OCI-LY7 (cell line): ENCODE measurements around the gene PPP2R5C. TPM values are rescaled to one million over a fixed set of nuclear protein-coding genes. Genes with fewer than 3 reads are reported as not detected.

ENCODE experiments used
- BruUV-seq: library from RNA; stranded (reverse); fragments of 400-500 nt; replicated peaks from 2 replicates; lab custom pipeline; 2021; lab: Mats Ljungman, UMichigan
- CTCF ChIA-PET: fragments of 300-600 bp; sonication (Branson Sonifier 250); formaldehyde crosslinking; loops from one replicate; lab custom pipeline; 2022; ENCODE audit warnings: antibody characterized with exemption; ENCODE audit not compliant: unreplicated experiment; lab: Charles Lee
- POLR2A ChIA-PET: fragments of 300-600 bp; sonication (Branson Sonifier 250); formaldehyde crosslinking; loops from one replicate; lab custom pipeline; 2022; ENCODE audit warnings: antibody characterized with exemption; lab: Charles Lee
- DNase-seq: peaks from one replicate; pipeline ENCODE4 v3.0.0-alpha.2; 2015; ENCODE audit warnings: low spot score
- H2AFZ ChIP-seq: fragments of 200-600 bp; sonication (generic), shearing (Covaris generic); 2 replicates; pipeline ENCODE4 v1.6.1; 2014; ENCODE audit warnings: mild to moderate bottlenecking, antibody characterized with exemption, low read length, moderate library complexity
- H3K27ac ChIP-seq: fragments of 200-600 bp; sonication (generic); 2 replicates; pipeline ENCODE4 v1.5.1; 2014; ENCODE audit warnings: mixed run types, low read depth, mild to moderate bottlenecking, moderate library complexity, low read length, inconsistent platforms; ENCODE audit not compliant: poor library complexity, severe bottlenecking
- H3K36me3 ChIP-seq: fragments of 200-600 bp; sonication (generic); 2 replicates; pipeline ENCODE4 v1.6.1; 2014; ENCODE audit warnings: mild to moderate bottlenecking, antibody characterized with exemption, low read length, moderate library complexity, mixed read lengths; ENCODE audit not compliant: insufficient read depth
- H3K4me1 ChIP-seq: fragments of 200-600 bp; sonication (generic); 2 replicates; pipeline ENCODE4 v1.5.1; 2014; ENCODE audit warnings: mild to moderate bottlenecking, low read length; ENCODE audit not compliant: insufficient read depth, poor library complexity, severe bottlenecking
- H3K4me2 ChIP-seq: fragments of 200-600 bp; sonication (generic); 2 replicates; pipeline ENCODE4 v1.6.1; 2014; ENCODE audit warnings: mild to moderate bottlenecking, low read length
- H3K4me3 ChIP-seq: fragments of 200-600 bp; sonication (generic); 2 replicates; pipeline ENCODE4 v1.5.1; 2014; ENCODE audit warnings: mild to moderate bottlenecking, low read depth, low read length; ENCODE audit not compliant: poor library complexity, severe bottlenecking
- H3K79me2 ChIP-seq: fragments of 200-600 bp; sonication (generic); 2 replicates; pipeline ENCODE4 v1.6.1; 2016; ENCODE audit warnings: low read depth, mild to moderate bottlenecking, low read length, moderate library complexity, mixed read lengths; ENCODE audit not compliant: insufficient read depth
- H3K9me2 ChIP-seq: fragments of 200-600 bp; sonication (generic); 2 replicates; pipeline ENCODE4 v1.6.1; 2016; ENCODE audit warnings: mild to moderate bottlenecking, low read length, mixed read lengths; ENCODE audit not compliant: insufficient read depth
- H3K9me3 ChIP-seq: fragments of 200-600 bp; sonication (generic); 2 replicates; pipeline ENCODE4 v1.6.1; 2014; ENCODE audit warnings: mild to moderate bottlenecking, mixed run types, low read length, mixed read lengths
- H4K20me1 ChIP-seq: fragments of 200-600 bp; sonication (generic); 2 replicates; pipeline ENCODE4 v1.6.1; 2014; ENCODE audit warnings: mild to moderate bottlenecking, antibody characterized with exemption, low read length, moderate library complexity, mixed read lengths; ENCODE audit not compliant: insufficient read depth
- EZH2phosphoT487 ChIP-seq: fragments of 200-600 bp; sonication (generic); IDR thresholded peaks from 2 replicates; pipeline ENCODE4 v1.6.1; 2018; ENCODE audit warnings: low read depth, borderline replicate concordance, mild to moderate bottlenecking, mixed run types, antibody characterized with exemption, low read length, moderate library complexity, mixed read lengths
- intact Hi-C: fragments of 100-400 bp; cut with micrococcal nuclease; formaldehyde crosslinking; loops from one replicate; pipeline ENCODE4 v1.10.0; 2022; ENCODE audit not compliant: unreplicated experiment
- total RNA-seq, 2 experiments: library from RNA; depleted of rRNA in 1 of 2; stranded (reverse); fragments of >200 nt in 1 of 2; shearing (Covaris generic) in 1 of 2; gene quantifications; 2 replicates each; pipeline ENCODE4 v1.2.3, GENCODE V29; 2014 to 2022
- TF ChIP-seq, protein P1 (sequence below): fragments of 200-600 bp; sonication (generic); conservative IDR thresholded peaks from 2 replicates; pipeline ENCODE4 v1.5.1; 2014; ENCODE audit warnings: mild to moderate bottlenecking, antibody characterized with exemption, low read length, moderate library complexity, mixed read lengths

PPP2R5C gene
- total RNA-seq, 2 experiments from 2014 or later = 161 to 236 TPM

DNA sequence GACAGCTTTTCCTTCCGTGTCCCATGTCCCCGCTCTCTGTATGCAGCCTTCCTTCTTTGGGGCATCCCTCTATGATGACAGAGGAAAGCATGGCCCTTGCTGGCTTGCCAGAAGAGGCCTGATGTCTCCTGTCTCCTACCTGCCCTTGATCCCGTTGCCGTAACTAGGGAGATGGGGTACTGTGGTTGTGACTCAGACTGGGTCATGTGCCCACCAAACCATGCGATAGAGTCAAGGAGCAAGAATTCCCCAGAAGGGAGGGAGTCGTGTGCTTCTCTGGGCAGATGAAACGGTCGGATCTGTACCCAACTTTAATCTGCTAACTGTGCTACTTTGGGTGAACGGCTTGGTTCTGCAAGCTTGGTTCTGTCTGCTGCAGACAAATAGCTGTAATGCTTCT is 103.8 kb downstream of the PPP2R5C start:
- Histone ChIP-seq H3K36me3 (peaks cover 36% of the 10 kb centered on the region), H3K9me3 (no peaks in the 10 kb centered on the region), H3K4me3 (no peak overlapping the region), H3K9me2 (no peaks in the 10 kb centered on the region), H3K27ac (no peak overlapping the region), H2AFZ (no peak overlapping the region), H3K79me2 (peaks cover 33% of the 10 kb centered on the region; the same call in 1 of the 2 replicates), H3K4me1 (no peaks in the 10 kb centered on the region), H4K20me1 (no peaks in the 10 kb centered on the region), H3K4me2 (no peak overlapping the region)
- DNase-seq = no peak
- intact Hi-C loops = no loop called here
- BruUV-seq = no TSS peak
- CTCF ChIA-PET = no interaction called here
- POLR2A ChIA-PET = interaction anchor here (0.7 kb wide), 1 partner anchor 259 kb away, joined by 3 read pairs; no protein-coding TSS in a partner anchor
- TF ChIP-seq, protein P1, sequence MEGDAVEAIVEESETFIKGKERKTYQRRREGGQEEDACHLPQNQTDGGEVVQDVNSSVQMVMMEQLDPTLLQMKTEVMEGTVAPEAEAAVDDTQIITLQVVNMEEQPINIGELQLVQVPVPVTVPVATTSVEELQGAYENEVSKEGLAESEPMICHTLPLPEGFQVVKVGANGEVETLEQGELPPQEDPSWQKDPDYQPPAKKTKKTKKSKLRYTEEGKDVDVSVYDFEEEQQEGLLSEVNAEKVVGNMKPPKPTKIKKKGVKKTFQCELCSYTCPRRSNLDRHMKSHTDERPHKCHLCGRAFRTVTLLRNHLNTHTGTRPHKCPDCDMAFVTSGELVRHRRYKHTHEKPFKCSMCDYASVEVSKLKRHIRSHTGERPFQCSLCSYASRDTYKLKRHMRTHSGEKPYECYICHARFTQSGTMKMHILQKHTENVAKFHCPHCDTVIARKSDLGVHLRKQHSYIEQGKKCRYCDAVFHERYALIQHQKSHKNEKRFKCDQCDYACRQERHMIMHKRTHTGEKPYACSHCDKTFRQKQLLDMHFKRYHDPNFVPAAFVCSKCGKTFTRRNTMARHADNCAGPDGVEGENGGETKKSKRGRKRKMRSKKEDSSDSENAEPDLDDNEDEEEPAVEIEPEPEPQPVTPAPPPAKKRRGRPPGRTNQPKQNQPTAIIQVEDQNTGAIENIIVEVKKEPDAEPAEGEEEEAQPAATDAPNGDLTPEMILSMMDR = no peak
- TF ChIP-seq EZH2phosphoT487 = no peak

DNA sequence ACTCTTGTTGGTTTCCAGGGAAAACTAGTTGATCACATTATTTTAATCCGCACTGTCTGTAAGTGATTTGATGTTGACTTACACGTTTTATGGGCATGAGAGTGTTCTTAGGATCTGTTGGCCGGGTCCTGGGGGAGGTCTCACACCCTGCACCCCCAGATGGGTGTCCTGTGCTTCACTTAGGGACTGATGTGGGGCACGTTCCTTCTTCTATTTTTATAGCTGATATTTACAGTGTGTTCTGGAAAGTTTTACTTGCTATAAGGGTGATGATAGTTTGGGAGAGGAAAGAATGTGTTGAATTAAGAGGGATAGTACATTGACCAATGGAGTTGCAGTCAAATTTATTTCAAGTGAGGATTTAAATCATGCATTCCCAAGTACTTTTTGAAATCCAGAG is 106.3 kb downstream of the PPP2R5C start:
- Histone ChIP-seq H2AFZ (no peak overlapping the region), H3K4me1 (peaks cover 10% of the 10 kb centered on the region), H3K27ac (no peak overlapping the region), H3K9me3 (no peaks in the 10 kb centered on the region; the same call in 1 of the 2 replicates), H3K36me3 (peaks cover 16% of the 10 kb centered on the region), H3K79me2 (peaks cover 50% of the 10 kb centered on the region), H3K4me2 (no peak overlapping the region), H4K20me1 (no peaks in the 10 kb centered on the region), H3K4me3 (no peak overlapping the region), H3K9me2 (no peaks in the 10 kb centered on the region)
- ChIA-PET CTCF (no interaction called here), POLR2A (interaction anchor here (0.7 to 2.6 kb wide), 6 partner anchors 9 to 50 kb away, joined by 3 to 9 read pairs (median 4); no protein-coding TSS in a partner anchor)
- intact Hi-C loops = no loop called here
- TF ChIP-seq, protein P1 = no peak
- no peak for TF ChIP-seq EZH2phosphoT487
- no TSS peak for BruUV-seq
- DNase-seq = no peak

DNA sequence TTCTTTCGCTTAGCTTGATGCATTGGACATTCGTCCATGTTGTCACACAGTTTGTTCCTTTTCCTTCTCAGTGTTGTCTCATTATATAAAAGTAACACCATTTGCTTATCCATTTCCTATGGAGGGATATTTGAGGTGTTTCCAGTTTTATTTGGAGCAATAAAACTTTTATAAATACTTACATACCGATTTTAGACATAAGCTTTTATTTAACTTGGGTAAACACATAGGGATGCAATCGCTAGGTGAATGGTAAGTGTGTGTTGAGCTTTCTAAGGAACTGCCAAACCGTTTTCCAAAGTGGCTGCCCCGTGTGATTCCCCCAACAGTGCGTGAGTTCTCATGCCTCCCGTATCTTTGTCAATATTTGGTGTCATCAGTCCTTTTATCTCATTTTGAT is 107.7 kb downstream of the PPP2R5C start:
- no TSS peak for BruUV-seq
- Histone ChIP-seq H4K20me1 (no peaks in the 10 kb centered on the region), H3K9me2 (no peaks in the 10 kb centered on the region), H3K4me1 (peaks cover 24% of the 10 kb centered on the region), H2AFZ (no peak overlapping the region), H3K4me3 (no peak overlapping the region), H3K36me3 (peaks cover 17% of the 10 kb centered on the region), H3K27ac (no peak overlapping the region), H3K4me2 (no peak overlapping the region), H3K79me2 (peaks cover 63% of the 10 kb centered on the region), H3K9me3 (no peaks in the 10 kb centered on the region; the same call in 1 of the 2 replicates)
- ChIA-PET POLR2A (interaction anchor here (0.8 to 1.4 kb wide), 3 partner anchors 13 to 60 kb away, joined by 3 to 5 read pairs (median 4); no protein-coding TSS in a partner anchor), CTCF (no interaction called here)
- TF ChIP-seq EZH2phosphoT487 = no peak
- TF ChIP-seq, protein P1 = no peak
- intact Hi-C loops = no loop called here
- DNase-seq = no peak
